Cardiac septum (tissue), 1 donor: ENCODE measurements around the gene EXOC6. TPM values are rescaled to one million over a fixed set of nuclear protein-coding genes. Genes with fewer than 3 reads are reported as not detected.
"Not testable (repeated sequence)": the region's sequence is repeated elsewhere in the genome, so short reads cannot be mapped to it uniquely, and the experiment has no call there.

Experiments used
- DNase-seq: peaks from one replicate; pipeline ENCODE4 v3.0.0-alpha.2; 2020; ENCODE audit warnings: low spot score
- intact Hi-C: fragments of 100-400 bp; cut with DNase I; formaldehyde crosslinking; loops from one replicate; pipeline ENCODE4 v1.14.0; 2022
- total RNA-seq: library from RNA; stranded (reverse); fragmentation: NEBNext Ultra II Directional; extraction: Animal tissue kit (Norgen Biotek cat#: 25700); gene quantifications from one replicate; pipeline ENCODE4 v1.2.1, GENCODE V29; 2021
- donor health status: DM: no; HTN: no; CAD: no.

The EXOC6 gene
- total RNA-seq, 1 donor from 2014 or later, result 9.9 TPM

DNA sequence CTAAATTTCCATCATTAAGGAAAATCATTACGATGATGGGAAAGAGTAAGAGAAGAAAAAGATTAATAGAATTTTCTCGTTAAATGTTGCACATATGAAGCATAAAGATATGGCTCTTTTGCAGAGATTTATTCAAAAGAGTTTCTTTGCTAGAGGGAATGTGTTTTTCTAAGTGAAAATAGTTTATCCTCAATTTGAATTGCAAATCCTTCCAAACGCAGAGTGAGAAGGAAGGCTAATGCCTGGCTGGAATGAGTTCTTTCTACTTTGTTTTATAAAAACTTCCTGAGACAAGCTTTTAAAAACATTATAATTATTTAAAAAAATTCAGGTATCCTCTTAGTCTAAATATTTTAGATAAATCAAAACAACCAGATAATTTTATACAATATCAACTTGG is 239.5 kb downstream of the EXOC6 start:
- no peak for DNase-seq
- intact Hi-C loops, result no loop called here

DNA sequence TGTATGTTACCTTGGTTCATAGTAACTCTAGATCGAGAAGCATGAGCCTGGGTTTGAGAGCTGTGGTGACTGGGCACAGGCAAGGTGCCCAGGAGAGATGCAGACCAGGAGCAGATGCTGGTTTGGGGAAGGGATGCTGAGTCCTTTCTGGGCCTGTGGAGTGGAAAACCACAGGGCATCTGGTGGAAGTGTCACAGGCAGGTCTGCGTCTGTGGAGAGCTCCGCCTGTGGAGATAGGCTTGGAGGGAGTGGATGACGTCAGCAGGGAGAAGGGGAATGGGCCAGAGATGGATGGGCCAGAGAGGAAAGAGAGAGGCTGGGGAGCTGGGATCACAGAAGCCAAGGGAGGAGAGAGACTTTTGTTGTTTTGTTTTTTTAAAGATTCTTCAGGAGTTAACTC is 240.1 kb downstream of the EXOC6 start:
- intact Hi-C loops, result no loop called here
- DNase-seq, result peak; percentile 50

DNA sequence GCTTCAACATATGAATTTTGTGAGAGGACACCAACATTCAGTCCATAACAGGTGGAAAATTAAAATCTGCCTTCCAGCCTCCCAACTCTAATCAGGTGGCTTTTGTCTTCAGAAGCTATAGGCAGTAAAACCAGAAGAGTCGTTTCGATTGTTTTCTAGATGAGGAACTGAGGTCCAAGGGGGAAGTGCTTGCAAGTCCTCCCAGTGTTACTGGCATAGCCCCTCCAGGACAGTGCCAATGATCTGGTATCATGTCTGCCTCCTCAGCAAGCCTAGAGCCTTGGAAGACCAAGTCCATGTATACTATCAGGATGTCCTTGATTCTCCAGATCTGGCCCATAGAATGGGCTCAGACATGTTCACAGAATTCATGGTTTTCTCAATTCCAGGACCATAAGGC is 242.3 kb downstream of the EXOC6 start:
- intact Hi-C loops, result no loop called here
- DNase-seq, result no peak

DNA sequence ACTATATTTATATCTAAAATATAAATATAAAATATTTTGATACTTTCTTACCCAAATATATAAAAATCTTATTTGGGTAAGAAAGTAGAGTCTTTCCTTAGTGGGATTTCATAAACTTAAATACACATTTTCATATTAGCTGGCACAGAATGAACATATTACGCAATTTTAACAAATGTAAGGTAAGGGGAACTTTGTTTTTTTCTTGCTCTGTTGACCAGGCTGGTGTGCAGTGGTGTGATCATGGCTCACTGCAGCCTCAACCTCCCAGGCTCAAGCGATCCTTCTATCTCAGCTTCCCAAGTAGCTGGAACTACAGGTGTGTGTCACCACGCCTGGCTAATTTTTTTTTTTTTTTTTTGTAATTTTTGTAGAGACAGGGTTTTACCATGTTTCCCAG is 243.6 kb downstream of the EXOC6 start:
- no peak for DNase-seq
- intact Hi-C loops, result no loop called here

DNA sequence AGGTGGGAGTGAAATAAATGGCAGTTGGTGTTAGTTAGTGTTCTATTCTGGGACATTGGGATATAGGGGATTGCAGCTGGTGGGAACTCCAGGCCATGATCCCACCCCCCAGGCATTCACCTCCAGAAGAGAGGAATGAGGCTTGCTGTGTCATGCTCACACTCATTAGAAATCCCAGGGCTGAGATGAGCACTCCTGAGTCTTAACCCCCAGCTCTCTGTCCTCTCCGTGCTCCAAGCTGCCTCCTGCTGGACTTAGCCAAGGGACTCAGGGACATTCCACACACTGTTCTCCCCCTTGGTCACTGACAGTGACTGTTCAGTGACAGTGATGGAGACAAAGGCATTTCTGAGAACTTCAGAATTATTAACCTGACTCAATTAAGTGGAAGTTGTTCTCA is 246.9 kb downstream of the EXOC6 start:
- peak; percentile 14 for DNase-seq
- intact Hi-C loops, result no loop called here

DNA sequence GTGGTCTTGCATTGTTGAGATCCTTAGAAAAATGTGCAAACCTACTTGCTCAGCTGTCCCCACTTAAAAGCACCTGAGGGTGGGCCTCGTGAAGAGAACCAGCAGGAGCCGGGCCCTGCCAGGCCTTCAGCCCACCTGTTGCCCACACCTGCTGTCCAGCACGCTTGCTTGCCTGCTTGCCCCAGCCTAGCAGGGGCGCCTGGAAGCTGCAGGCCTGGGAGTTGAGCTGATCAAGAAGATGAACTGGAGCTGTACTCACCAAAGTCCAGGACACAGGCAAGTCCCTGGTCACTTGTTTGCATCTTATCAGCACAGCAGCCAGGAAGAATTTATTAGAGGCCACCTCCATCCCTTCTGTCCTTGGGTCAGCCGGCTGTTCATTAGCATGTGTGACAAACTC is 248.6 kb downstream of the EXOC6 start:
- intact Hi-C loops, result no loop called here
- no peak for DNase-seq

DNA sequence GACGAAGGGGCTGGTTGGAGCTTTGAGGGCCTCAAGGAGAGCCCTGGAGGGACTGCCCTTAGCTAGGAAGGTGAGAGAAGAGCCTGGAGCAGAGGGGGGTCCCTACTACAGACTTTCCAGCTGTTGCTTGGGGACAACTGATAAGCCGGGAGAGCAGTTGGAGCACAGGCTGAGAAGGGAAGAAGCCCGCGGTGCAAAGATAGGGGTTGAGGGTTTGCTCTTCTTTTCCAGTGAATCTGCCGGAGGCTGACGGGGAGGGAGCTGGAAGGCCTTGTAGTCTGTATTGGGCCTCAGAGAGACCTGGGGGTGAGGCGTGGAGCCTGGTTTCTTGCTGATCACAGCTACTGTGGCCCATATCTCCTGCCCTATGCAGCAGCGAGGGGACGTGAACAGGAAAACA is 249.1 kb downstream of the EXOC6 start:
- DNase-seq, result peak; percentile 66
- intact Hi-C loops, result no loop called here

DNA sequence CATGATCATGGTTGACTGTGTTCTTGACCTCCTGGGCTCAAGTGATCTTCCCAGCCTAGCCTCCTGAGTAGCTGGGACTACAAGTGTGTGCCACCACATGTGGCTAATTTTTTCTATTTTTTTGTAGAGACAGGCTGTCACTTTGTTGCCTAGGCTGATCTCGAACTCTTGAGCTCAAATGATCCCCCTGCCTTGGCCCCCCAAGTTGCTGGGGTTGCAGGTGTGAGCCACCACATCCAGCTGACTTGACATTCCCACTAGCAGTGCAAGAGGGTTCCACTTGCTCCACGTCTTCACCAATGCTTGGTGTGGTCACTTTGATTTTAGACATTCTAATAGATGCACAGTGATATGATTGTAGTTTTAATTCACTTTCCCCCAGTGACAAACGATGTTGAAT is 250.5 kb downstream of the EXOC6 start:
- DNase-seq, result peak; percentile 58
- intact Hi-C loops, result no loop called here

DNA sequence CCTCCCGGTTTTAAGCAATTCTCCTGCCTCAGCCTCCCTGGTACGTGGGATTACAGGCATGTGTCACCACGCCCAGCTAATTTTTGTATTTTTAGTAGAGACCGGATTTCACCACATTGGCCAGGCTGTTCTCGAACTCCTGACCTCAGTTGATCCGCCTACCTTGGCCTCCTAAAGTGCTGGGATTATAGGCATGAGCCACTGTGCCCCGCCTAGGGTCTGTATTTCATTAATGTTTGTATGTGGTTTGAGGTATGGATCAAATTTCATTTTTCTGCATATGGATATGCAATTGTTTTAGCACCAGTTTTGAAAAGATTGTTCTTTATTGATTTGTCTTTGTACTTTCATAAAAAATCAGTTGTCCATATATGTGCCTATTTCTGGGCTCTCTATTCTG is 251.3 kb downstream of the EXOC6 start:
- DNase-seq, result peak; percentile 22
- intact Hi-C loops, result no loop called here

DNA sequence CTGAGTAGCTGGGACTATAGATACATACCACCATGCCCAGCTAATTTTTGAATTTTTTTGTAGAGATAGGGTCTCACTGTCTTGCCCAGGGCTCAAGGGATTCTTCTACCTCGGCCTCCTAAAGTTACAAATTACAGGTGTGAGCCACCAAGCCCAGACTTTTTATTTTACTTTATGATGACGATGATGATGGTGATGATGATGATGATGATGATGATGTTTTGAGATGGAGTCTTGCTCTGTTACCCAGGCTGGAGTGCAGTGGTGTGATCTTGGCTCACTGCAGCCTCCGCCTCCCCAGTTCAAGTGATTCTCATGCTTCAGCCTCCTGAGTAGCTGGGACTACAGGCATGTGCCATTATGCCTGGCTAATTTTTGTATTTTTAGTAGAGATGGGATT is 252.8 kb downstream of the EXOC6 start:
- intact Hi-C loops, result not testable (repeated sequence)

DNA sequence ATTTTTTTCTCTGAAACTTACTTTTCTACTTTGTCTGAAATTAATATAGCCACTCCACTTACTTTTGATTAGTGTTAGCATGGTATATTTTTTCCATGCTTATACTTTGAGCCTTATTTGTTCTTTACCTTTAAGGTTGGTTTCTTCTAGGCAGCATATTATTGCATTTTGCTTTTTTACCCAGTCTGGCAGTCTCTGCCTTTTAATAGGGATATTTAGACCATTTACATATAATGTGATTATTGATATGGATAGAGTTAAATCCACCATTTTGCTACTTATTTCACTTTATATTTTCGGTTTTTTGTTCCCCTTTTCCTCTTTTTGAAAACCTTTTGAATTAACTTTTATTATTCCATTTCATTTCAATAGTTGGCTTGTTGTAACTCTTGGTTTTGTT is 255.6 kb downstream of the EXOC6 start:
- intact Hi-C loops, result no loop called here
- no peak for DNase-seq

More for the DNA sequence above, 252.8 kb downstream of the EXOC6 start:
- not testable (repeated sequence) for DNase-seq

DNA sequence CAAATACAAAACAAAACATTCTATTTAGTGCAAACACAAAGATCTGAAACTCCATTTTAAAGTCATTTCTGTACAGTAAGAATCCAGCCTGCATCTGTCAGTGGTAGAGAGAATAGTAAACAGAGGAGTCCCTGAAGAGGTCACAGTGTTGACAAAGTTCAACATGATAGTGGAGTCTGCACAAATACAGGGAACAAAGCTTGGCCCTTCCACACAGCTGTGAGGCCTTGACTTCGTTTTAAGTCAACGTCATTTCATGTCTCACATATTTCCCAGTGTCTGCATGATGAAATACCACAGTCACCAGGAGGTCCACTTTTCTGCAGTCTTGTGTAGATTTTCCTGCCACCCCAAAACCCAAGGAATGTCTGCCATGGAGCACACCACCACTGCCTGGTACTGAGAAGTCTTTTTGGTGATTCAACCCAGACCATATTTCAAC is 258.3 kb downstream of the EXOC6 start:
- DNase-seq, result no peak
- intact Hi-C loops, result no loop called here

Other genes with a start within 250 kb of the EXOC6 start
- 4.4 TPM for gene HHEX, start 158.6 kb upstream of the EXOC6 start, total RNA-seq
- not detected for gene CYP26C1, start 212.3 kb downstream of the EXOC6 start, total RNA-seq
- not detected for gene CYP26A1, start 225.4 kb downstream of the EXOC6 start, total RNA-seq